GM18520 (cell line): Measurements from ENCODE around the gene TMEM9B.
"Not testable (repeated sequence)": the region's sequence is repeated elsewhere in the genome, so short reads cannot be mapped to it uniquely, and the experiment has no call there.

Experiments
- ATAC-seq: cut with Tn5 transposase; IDR thresholded peaks from one replicate; pipeline ENCODE4 v1.9.1; 2021; ENCODE audit not compliant: unreplicated experiment

The TMEM9B gene

GRCh38 chr11:8979365-8979764, 15.1 kb upstream of the TMEM9B start:
- not testable (repeated sequence) for ATAC-seq

- no peak for ATAC-seq
Measured at GRCh38 chr11:8973121-8973520, 8.9 kb upstream of the TMEM9B start.

- ATAC-seq, result no peak
Measured at GRCh38 chr11:8971924-8972316, 7.7 kb upstream of the TMEM9B start.

GRCh38 chr11:8971196-8971923, 7.1 kb upstream of the TMEM9B start:
- ATAC-seq, result no peak

GRCh38 chr11:8967184-8967583, 2.9 kb upstream of the TMEM9B start:
- no peak for ATAC-seq

- peak; percentile 38 for ATAC-seq
Measured at GRCh38 chr11:8963569-8964323, 496 bp downstream of the TMEM9B start.

- ATAC-seq, result no peak
Measured at GRCh38 chr11:8962841-8963240, 1.4 kb downstream of the TMEM9B start.

- no peak for ATAC-seq
Measured at GRCh38 chr11:8961401-8961800, 2.8 kb downstream of the TMEM9B start.

GRCh38 chr11:8959546-8960166, 4.6 kb downstream of the TMEM9B start:
- peak; percentile 37 for ATAC-seq

- ATAC-seq, result no peak
Measured at GRCh38 chr11:8956860-8957259, 7.4 kb downstream of the TMEM9B start.

- no peak for ATAC-seq
Measured at GRCh38 chr11:8948886-8949285, 15.4 kb downstream of the TMEM9B start.

GRCh38 chr11:8947230-8947943, 16.9 kb downstream of the TMEM9B start:
- no peak for ATAC-seq

GRCh38 chr11:8942518-8943066, 21.6 kb downstream of the TMEM9B start, which contains the start of gene ASCL3:
Gene ASCL3, minus strand, starts transcription at chr11:8943016. Its CDS starts 4,855 bp downstream, at chr11:8938161.
- no peak for ATAC-seq

- no peak for ATAC-seq
Measured at GRCh38 chr11:8941341-8942103, 22.7 kb downstream of the TMEM9B start.

GRCh38 chr11:8937659-8938058, 26.6 kb downstream of the TMEM9B start:
- ATAC-seq, result no peak

- peak; percentile 50 for ATAC-seq
Measured at GRCh38 chr11:8937159-8937558, 27.1 kb downstream of the TMEM9B start.

GRCh38 chr11:8935789-8936188, 28.5 kb downstream of the TMEM9B start:
- ATAC-seq, result not testable (repeated sequence)

- no peak for ATAC-seq
Measured at GRCh38 chr11:8934742-8935488, 29.3 kb downstream of the TMEM9B start.

- no peak for ATAC-seq
Measured at GRCh38 chr11:8933931-8934330, 30.3 kb downstream of the TMEM9B start.
